GM23338 (cell line): ENCODE results near the gene CYP2W1. TPM values are rescaled to one million over a fixed set of nuclear protein-coding genes. Genes with fewer than 3 reads are reported as not detected.

Source experiments
- ATAC-seq: fragments of 200-7000 bp; cut with Tn5 transposase; 3 replicates; pipeline ENCODE4 v1.9.1; 2020
- DNase-seq: peaks from one replicate; pipeline ENCODE4 v3.0.0-alpha.2; 2015; ENCODE audit warnings: low spot score
- H2AFZ ChIP-seq: fragments of 200-600 bp; sonication (generic); 2 replicates; pipeline ENCODE4 v1.8.0; 2016; ENCODE audit warnings: antibody characterized with exemption, mild to moderate bottlenecking, moderate library complexity
- H3F3A ChIP-seq: fragments of 200-600 bp; sonication (generic); replicated peaks from 2 replicates; pipeline ENCODE4 v1.8.0; 2017; ENCODE audit warnings: antibody characterized with exemption, mixed run types, low read depth
- H3K27ac ChIP-seq: fragments of 200-600 bp; sonication (generic); 2 replicates; pipeline ENCODE4 v1.6.1; 2016; ENCODE audit warnings: low read depth
- H3K27me3 ChIP-seq: fragments of 200-600 bp; sonication (generic); 2 replicates; pipeline ENCODE4 v1.8.0; 2016; ENCODE audit warnings: mild to moderate bottlenecking, mixed run types, moderate library complexity; ENCODE audit not compliant: insufficient read depth
- H3K36me3 ChIP-seq: fragments of 200-600 bp; sonication (generic); 2 replicates; pipeline ENCODE4 v1.8.0; 2016; ENCODE audit warnings: mild to moderate bottlenecking; ENCODE audit not compliant: insufficient read depth
- H3K4me1 ChIP-seq: fragments of 200-600 bp; sonication (generic); 2 replicates; pipeline ENCODE4 v1.8.0; 2016; ENCODE audit warnings: mild to moderate bottlenecking, moderate library complexity; ENCODE audit not compliant: insufficient read depth
- H3K4me2 ChIP-seq: fragments of 200-600 bp; sonication (generic); 2 replicates; pipeline ENCODE4 v1.7.1; 2017; ENCODE audit warnings: mixed run types
- H3K4me3 ChIP-seq: fragments of 200-600 bp; sonication (generic); 2 replicates; pipeline ENCODE4 v1.6.1; 2016; ENCODE audit warnings: mixed run types
- H3K79me2 ChIP-seq: fragments of 200-600 bp; sonication (generic); replicated peaks from 2 replicates; pipeline ENCODE4 v1.8.0; 2017; ENCODE audit warnings: mild to moderate bottlenecking; ENCODE audit not compliant: insufficient read depth
- H3K9me2 ChIP-seq: fragments of 200-600 bp; sonication (generic); 2 replicates; pipeline ENCODE4 v1.8.0; 2017; ENCODE audit not compliant: insufficient read depth
- H4K20me1 ChIP-seq: fragments of 200-600 bp; sonication (generic); replicated peaks from 2 replicates; pipeline ENCODE4 v1.8.0; 2017; ENCODE audit warnings: mild to moderate bottlenecking; ENCODE audit not compliant: insufficient read depth
- H3K27ac Mint-ChIP-seq: 2 replicates; pipeline ENCODE4 v1.8.0; 2020; ENCODE audit warnings: inconsistent platforms, mild to moderate bottlenecking, moderate library complexity, mixed read lengths
- H3K27me3 Mint-ChIP-seq: 3 replicates; pipeline ENCODE4 v1.8.0; 2022; ENCODE audit warnings: low read depth, mild to moderate bottlenecking, moderate library complexity, mixed read lengths, inconsistent platforms; ENCODE audit not compliant: insufficient read depth, poor library complexity
- H3K36me3 Mint-ChIP-seq: 3 replicates; pipeline ENCODE4 v1.8.0; 2021; ENCODE audit warnings: low read depth, mild to moderate bottlenecking, inconsistent platforms, moderate library complexity, mixed read lengths
- H3K4me1 Mint-ChIP-seq: 3 replicates; pipeline ENCODE4 v1.8.0; 2020; ENCODE audit warnings: mild to moderate bottlenecking, inconsistent platforms, mixed read lengths
- H3K4me3 Mint-ChIP-seq: 3 replicates; pipeline ENCODE4 v1.8.0; 2021; ENCODE audit warnings: moderate library complexity, mild to moderate bottlenecking, inconsistent platforms, mixed read lengths
- H3K9me3 Mint-ChIP-seq: 3 replicates; pipeline ENCODE4 v1.8.0; 2020; ENCODE audit warnings: moderate library complexity, mild to moderate bottlenecking, inconsistent platforms, mixed read lengths
- CREB1 ChIP-seq: fragments of 250-450 bp; sonication (Bioruptor Pico); IDR thresholded peaks from 2 replicates; pipeline ENCODE4 v1.5.0; 2020; ENCODE audit warnings: low read depth, mild to moderate bottlenecking, moderate library complexity
- EZH2 ChIP-seq: fragments of 200-600 bp; sonication (generic); IDR thresholded peaks from one replicate; pipeline ENCODE4 v1.8.0; 2017; ENCODE audit warnings: antibody characterized with exemption, mild to moderate bottlenecking, low read depth; ENCODE audit not compliant: unreplicated experiment
- JUNB ChIP-seq: IDR thresholded peaks from one replicate; pipeline ENCODE4 v1.6.1; 2016; ENCODE audit warnings: antibody characterized with exemption; ENCODE audit not compliant: unreplicated experiment
- NANOG ChIP-seq: IDR thresholded peaks from 2 replicates; pipeline ENCODE4 v1.6.1; 2016; ENCODE audit warnings: antibody characterized with exemption, borderline replicate concordance
- POLR2AphosphoS5 ChIP-seq: IDR thresholded peaks from 2 replicates; pipeline ENCODE4 v1.6.1; 2016; ENCODE audit warnings: antibody characterized with exemption, low read depth
- ZNF331 ChIP-seq: fragments of 250-450 bp; sonication (Bioruptor Pico); IDR thresholded peaks from 2 replicates; pipeline ENCODE4 v1.5.0; 2020; ENCODE audit warnings: low read depth, mild to moderate bottlenecking, moderate library complexity
- ZNF462 ChIP-seq: fragments of 250-450 bp; sonication (Bioruptor Pico); IDR thresholded peaks from 2 replicates; pipeline ENCODE4 v1.5.0; 2020; ENCODE audit warnings: mild to moderate bottlenecking, moderate library complexity
- polyA plus RNA-seq: library from polyadenylated mRNA; unstranded; fragments of >200 nt; fragmentation: Nextera tagmentation; extraction: Ambion mirVana; gene quantifications from 2 replicates; pipeline ENCODE4 v1.2.1, GENCODE V29; 2016
- total RNA-seq: library from RNA; depleted of rRNA; stranded (reverse); fragments of >200 nt; shearing (Covaris generic); gene quantifications from 2 replicates; pipeline ENCODE4 v1.2.3, GENCODE V29; 2014

CYP2W1 gene
- total and polyA plus RNA-seq, 2 experiments from 2014 or later: not detected

- TF ChIP-seq NANOG (no peak), CREB1 (CRISPR knock-in tag) (no peak), JUNB (no peak)
Observed at GRCh38 chr7:944744-945143, 38.2 kb upstream of the CYP2W1 start (continued).

- ATAC-seq: peak; percentile 7
- no peak overlapping the region for H3K4me2 ChIP-seq
Observed at GRCh38 chr7:945147-945555, 37.8 kb upstream of the CYP2W1 start.

GRCh38 chr7:945556-946255, 37.3 kb upstream of the CYP2W1 start:
- DNase-seq: peak; percentile 79
- peak; percentile 92 for ATAC-seq
- H3K27ac Mint-ChIP-seq: no peak overlapping the region; the same call in 1 of the 2 replicates

More at GRCh38 chr7:945147-945555, 37.8 kb upstream of the CYP2W1 start:
- H2AFZ ChIP-seq: peak overlapping the region; percentile 84
- DNase-seq: no peak
- TF ChIP-seq ZNF331: no peak
- no peaks in the 10 kb centered on the region for H3F3A ChIP-seq
- Mint-ChIP-seq H3K27me3 (peaks cover 7% of the 10 kb centered on the region), H3K36me3 (no peaks in the 10 kb centered on the region; the same call in 2 of the 3 replicates), H3K27ac (no peak overlapping the region; the same call in none of the 2 replicates), H3K9me3 (peaks cover 3% of the 10 kb centered on the region), H3K4me3 (no peak overlapping the region), H3K4me1 (peaks cover 13% of the 10 kb centered on the region)
- no peaks in the 10 kb centered on the region for H3K9me2 ChIP-seq
- 0 out of 2 replicates have a peak overlapping the region, but pooled peaks have one; percentile 14 for H3K27ac ChIP-seq
- H3K36me3 ChIP-seq: no peaks in the 10 kb centered on the region
- peaks cover 8% of the 10 kb centered on the region; the same call in 1 of the 2 replicates for H3K27me3 ChIP-seq
- no peaks in the 10 kb centered on the region for H3K79me2 ChIP-seq
- H3K4me1 ChIP-seq: no peaks in the 10 kb centered on the region; the same call in 1 of the 2 replicates
- H3K4me3 ChIP-seq: no peak overlapping the region
- H4K20me1 ChIP-seq: no peaks in the 10 kb centered on the region

GRCh38 chr7:946256-946996, 36.6 kb upstream of the CYP2W1 start:
- ATAC-seq (no peak), DNase-seq (no peak)
- H3K79me2 ChIP-seq: no peaks in the 10 kb centered on the region
- H3K27ac ChIP-seq: no peak overlapping the region
- Mint-ChIP-seq H3K4me1 (peaks cover 13% of the 10 kb centered on the region), H3K4me3 (no peak overlapping the region), H3K9me3 (no peaks in the 10 kb centered on the region; the same call in 2 of the 3 replicates), H3K27me3 (peaks cover 6% of the 10 kb centered on the region), H3K36me3 (no peaks in the 10 kb centered on the region; the same call in 2 of the 3 replicates), H3K27ac (no peak overlapping the region)
- H3F3A ChIP-seq: no peaks in the 10 kb centered on the region
- H3K4me1 ChIP-seq: no peaks in the 10 kb centered on the region; the same call in 1 of the 2 replicates
- H3K27me3 ChIP-seq: peaks cover 7% of the 10 kb centered on the region; the same call in 1 of the 2 replicates
- no peaks in the 10 kb centered on the region for H4K20me1 ChIP-seq
- peak overlapping the region; percentile 80 for H2AFZ ChIP-seq
- H3K36me3 ChIP-seq: no peaks in the 10 kb centered on the region
- no peak overlapping the region for H3K4me3 ChIP-seq
- no peaks in the 10 kb centered on the region for H3K9me2 ChIP-seq
- H3K4me2 ChIP-seq: no peak overlapping the region
- no peak for TF ChIP-seq ZNF462 (CRISPR knock-in tag)
- no peak for TF ChIP-seq EZH2
- no peak for TF ChIP-seq CREB1 (CRISPR knock-in tag)

More at GRCh38 chr7:945556-946255, 37.3 kb upstream of the CYP2W1 start:
- Mint-ChIP-seq H3K4me3 (no peak overlapping the region), H3K9me3 (peaks cover 2% of the 10 kb centered on the region; the same call in 2 of the 3 replicates), H3K36me3 (no peaks in the 10 kb centered on the region; the same call in 2 of the 3 replicates), H3K27me3 (peaks cover 6% of the 10 kb centered on the region), H3K4me1 (peaks cover 13% of the 10 kb centered on the region)
- Histone ChIP-seq H3K27ac (0 out of 2 replicates have a peak overlapping the region, but pooled peaks have one; percentile 14), H3K36me3 (no peaks in the 10 kb centered on the region), H3K4me1 (no peaks in the 10 kb centered on the region; the same call in 1 of the 2 replicates), H3K27me3 (peaks cover 8% of the 10 kb centered on the region; the same call in 1 of the 2 replicates), H3K79me2 (no peaks in the 10 kb centered on the region), H2AFZ (peak overlapping the region; percentile 84), H3K4me2 (no peak overlapping the region), H4K20me1 (no peaks in the 10 kb centered on the region), H3K4me3 (no peak overlapping the region), H3F3A (no peaks in the 10 kb centered on the region), H3K9me2 (no peaks in the 10 kb centered on the region)
- no peak for TF ChIP-seq POLR2AphosphoS5
